ENCODE measurements around the gene RAD51B. TPM values are rescaled to one million over a fixed set of nuclear protein-coding genes. Genes with fewer than 3 reads are reported as not detected.
A peak's percentile ranks its signal among the peaks of the same experiment; 100 is the strongest.

RAD51B gene
- total and polyA plus RNA-seq, 9 of the 15 experiments (the other 6 are each of a cell fraction or from before 2014, with no cell fraction given), result 8.5 to 17.3 (median 11.3) TPM

GRCh38 chr14:68619790-68620574 lies 800.4 kb downstream of the RAD51B start (continued):
- TF ChIP-seq ZBTB9 (CRISPR knock-in tag; IDR thresholded peaks at IDR 0.05) (no peak), STAT6 (CRISPR knock-in tag; IDR thresholded peaks at IDR 0.05) (no peak), POLR2AphosphoS5 (IDR thresholded peaks at IDR 0.05; ENCODE audit: control insufficient read depth, insufficient read depth, low read depth, low read length) (peak; percentile 73), ZNF140 (CRISPR knock-in tag; IDR thresholded peaks at IDR 0.05) (no peak), TSC22D4 (tag; IDR thresholded peaks at IDR 0.05) (no peak), ZNF134 (CRISPR knock-in tag; conservative IDR thresholded peaks at IDR 0.05) (no peak), CCNT2 (IDR thresholded peaks at IDR 0.05; ENCODE audit: borderline replicate concordance, extremely low read depth, insufficient read length, low read depth, low read length) (peak; percentile 57), STAT5A (IDR thresholded peaks at IDR 0.05; ENCODE audit: borderline replicate concordance, low read length) (peak; percentile 55; the same call in 1 of the 2 replicates), EWSR1 (IDR thresholded peaks at IDR 0.05; ENCODE audit: borderline replicate concordance, low read depth, partially characterized antibody) (no peak), PTRF (tag; IDR thresholded peaks at IDR 0.05) (no peak), SNAPC5 (CRISPR knock-in tag; IDR thresholded peaks at IDR 0.05) (no peak), AFF4 (CRISPR knock-in tag; IDR thresholded peaks at IDR 0.05) (no peak), TAF9B (IDR thresholded peaks at IDR 0.05; ENCODE audit: partially characterized antibody) (peak; percentile 19), RBM25 (IDR thresholded peaks at IDR 0.05; ENCODE audit: low read depth, low read length, severe bottlenecking) (no peak), ETV5 (CRISPR knock-in tag; IDR thresholded peaks at IDR 0.05; ENCODE audit: low read depth) (no peak), MCM3 (IDR thresholded peaks at IDR 0.05) (no peak), MAFF (IDR thresholded peaks at IDR 0.05; ENCODE audit: low read length) (peak; percentile 49; the same call in 1 of the 2 replicates), ZNF668 (CRISPR knock-in tag; IDR thresholded peaks at IDR 0.05) (no peak), PHF20 (IDR thresholded peaks at IDR 0.05; ENCODE audit: partially characterized antibody) (no peak), SRSF1 (IDR thresholded peaks at IDR 0.05; ENCODE audit: low read depth, low read length) (no peak), NFIX (CRISPR knock-in tag; IDR thresholded peaks at IDR 0.05; ENCODE audit: low read depth) (no peak)

Data from K562 (cell line).